ENCODE data around the gene EGFLAM. TPM values are rescaled to one million over a fixed set of nuclear protein-coding genes. Genes with fewer than 3 reads are reported as not detected.
A peak's percentile ranks its signal among the peaks of the same experiment; 100 is the strongest.

Gene EGFLAM
- total and polyA plus RNA-seq, 2 experiments from 2014 or later, result 0.24 to 1.9 TPM

GRCh38 chr5:38468978-38469706, 210.8 kb downstream of the EGFLAM start:
- Mint-ChIP-seq H3K27me3 (ENCODE audit: insufficient read depth, low read depth, poor library complexity) (peaks cover 4% of the 10 kb centered on the region), H3K4me1 (peaks cover 20% of the 10 kb centered on the region), H3K27ac (no peak overlapping the region; the same call in 1 of the 2 replicates), H3K4me3 (no peak overlapping the region), H3K9me3 (no peaks in the 10 kb centered on the region), H3K36me3 (ENCODE audit: low read depth) (no peaks in the 10 kb centered on the region)
- Histone ChIP-seq H4K20me1 (replicated peaks; ENCODE audit: insufficient read depth) (no peaks in the 10 kb centered on the region), H3K4me1 (ENCODE audit: insufficient read depth) (no peaks in the 10 kb centered on the region), H3K4me2 (no peak overlapping the region), H3K9me2 (ENCODE audit: insufficient read depth) (no peaks in the 10 kb centered on the region; the same call in 1 of the 2 replicates), H2AFZ (peak overlapping the region; percentile 43; the same call in 1 of the 2 replicates), H3K27me3 (ENCODE audit: insufficient read depth) (no peaks in the 10 kb centered on the region), H3K36me3 (ENCODE audit: insufficient read depth) (no peaks in the 10 kb centered on the region), H3K4me3 (no peak overlapping the region), H3F3A (replicated peaks; ENCODE audit: low read depth) (no peaks in the 10 kb centered on the region), H3K27ac (ENCODE audit: low read depth) (no peak overlapping the region), H3K79me2 (replicated peaks; ENCODE audit: insufficient read depth) (no peaks in the 10 kb centered on the region)
- no peak for DNase-seq (ENCODE audit: low spot score)
- no peak for TF ChIP-seq CREB1 (CRISPR knock-in tag; IDR thresholded peaks at IDR 0.05; ENCODE audit: low read depth)
- no peak for TF ChIP-seq ZNF114 (CRISPR knock-in tag; IDR thresholded peaks at IDR 0.05)
- TF ChIP-seq POLR2AphosphoS5 (IDR thresholded peaks at IDR 0.05; ENCODE audit: low read depth), result no peak
- no peak for TF ChIP-seq JUNB (IDR thresholded peaks at IDR 0.05; ENCODE audit: unreplicated experiment)
- no peak for TF ChIP-seq STAT1 (IDR thresholded peaks at IDR 0.05; ENCODE audit: unreplicated experiment)
- TF ChIP-seq ZNF331 (CRISPR knock-in tag; IDR thresholded peaks at IDR 0.05; ENCODE audit: low read depth), result no peak
- no peak for ATAC-seq

GRCh38 chr5:38469707-38470267, 211.4 kb downstream of the EGFLAM start:
- Mint-ChIP-seq H3K27ac (no peak overlapping the region), H3K27me3 (ENCODE audit: insufficient read depth, low read depth, poor library complexity) (peaks cover 4% of the 10 kb centered on the region), H3K9me3 (no peaks in the 10 kb centered on the region), H3K36me3 (ENCODE audit: low read depth) (no peaks in the 10 kb centered on the region), H3K4me3 (no peak overlapping the region), H3K4me1 (peaks cover 20% of the 10 kb centered on the region)
- peak overlapping the region; percentile 43; the same call in 1 of the 2 replicates for H2AFZ ChIP-seq
- no peaks in the 10 kb centered on the region for H3K27me3 ChIP-seq (ENCODE audit: insufficient read depth)
- DNase-seq (ENCODE audit: low spot score), result no peak
- no peaks in the 10 kb centered on the region for H3K79me2 ChIP-seq (replicated peaks; ENCODE audit: insufficient read depth)
- H3K27ac ChIP-seq (ENCODE audit: low read depth), result no peak overlapping the region
- H3K4me1 ChIP-seq (ENCODE audit: insufficient read depth), result no peaks in the 10 kb centered on the region
- no peaks in the 10 kb centered on the region for H3F3A ChIP-seq (replicated peaks; ENCODE audit: low read depth)
- ATAC-seq, result no peak
- H3K36me3 ChIP-seq (ENCODE audit: insufficient read depth), result no peaks in the 10 kb centered on the region
- H3K9me2 ChIP-seq (ENCODE audit: insufficient read depth), result no peaks in the 10 kb centered on the region; the same call in 1 of the 2 replicates
- no peak overlapping the region for H3K4me2 ChIP-seq
- H4K20me1 ChIP-seq (replicated peaks; ENCODE audit: insufficient read depth), result no peaks in the 10 kb centered on the region
- H3K4me3 ChIP-seq, result no peak overlapping the region
- TF ChIP-seq STAT1 (IDR thresholded peaks at IDR 0.05; ENCODE audit: unreplicated experiment), result no peak
- no peak for TF ChIP-seq REST (IDR thresholded peaks at IDR 0.05; ENCODE audit: unreplicated experiment)
- TF ChIP-seq EZH2phosphoT487 (IDR thresholded peaks at IDR 0.05; ENCODE audit: unreplicated experiment), result no peak
- no peak for TF ChIP-seq JUNB (IDR thresholded peaks at IDR 0.05; ENCODE audit: unreplicated experiment)
- no peak for TF ChIP-seq EZH2 (IDR thresholded peaks at IDR 0.05; ENCODE audit: low read depth, unreplicated experiment)
- no peak for TF ChIP-seq POLR2AphosphoS5 (IDR thresholded peaks at IDR 0.05; ENCODE audit: low read depth)
- no peak for TF ChIP-seq ETS1 (IDR thresholded peaks at IDR 0.05)
- no peak for TF ChIP-seq NANOG (IDR thresholded peaks at IDR 0.05; ENCODE audit: borderline replicate concordance)
- no peak for TF ChIP-seq ZNF331 (CRISPR knock-in tag; IDR thresholded peaks at IDR 0.05; ENCODE audit: low read depth)
- no peak for TF ChIP-seq CTCF (conservative IDR thresholded peaks at IDR 0.05; ENCODE audit: low read depth in 2 of 2)
- no peak for TF ChIP-seq CREB1 (CRISPR knock-in tag; IDR thresholded peaks at IDR 0.05; ENCODE audit: low read depth)
- no peak for TF ChIP-seq ZNF114 (CRISPR knock-in tag; IDR thresholded peaks at IDR 0.05)

Measured in GM23338 (cell line).